Activated T-cell treated with anti-CD3 and anti-CD28 coated beads for 24 hours (primary cell): ENCODE results near the gene CCDC81.

ENCODE experiments used
- DNase-seq: peaks from one replicate; pipeline ENCODE4 v3.0.0-alpha.2; 2020; ENCODE audit warnings: low read depth

Gene CCDC81

GRCh38 chr11:86440843-86441242 is 66.2 kb downstream of the CCDC81 start:
- DNase-seq = no peak

- DNase-seq = peak; percentile 21
Observed at GRCh38 chr11:86442420-86442819, 67.7 kb downstream of the CCDC81 start.

GRCh38 chr11:86442827-86443226 is 68.1 kb downstream of the CCDC81 start:
- DNase-seq = no peak

- DNase-seq = no peak
Observed at GRCh38 chr11:86443415-86443814, 68.7 kb downstream of the CCDC81 start.

GRCh38 chr11:86444981-86445380 is 70.3 kb downstream of the CCDC81 start:
- no peak for DNase-seq

- no peak for DNase-seq
Observed at GRCh38 chr11:86446163-86446923, 71.7 kb downstream of the CCDC81 start.

GRCh38 chr11:86446924-86447285 is 72.2 kb downstream of the CCDC81 start:
- no peak for DNase-seq

GRCh38 chr11:86447763-86448480 is 73.2 kb downstream of the CCDC81 start:
- no peak for DNase-seq

- no peak for DNase-seq
Observed at GRCh38 chr11:86449993-86450629, 75.4 kb downstream of the CCDC81 start.

GRCh38 chr11:86453290-86454030 is 78.8 kb downstream of the CCDC81 start:
- no peak for DNase-seq

GRCh38 chr11:86456075-86456939 is 81.6 kb downstream of the CCDC81 start:
- peak; percentile 81 for DNase-seq

- DNase-seq = no peak
Observed at GRCh38 chr11:86458294-86459001, 83.8 kb downstream of the CCDC81 start.

- DNase-seq = no peak
Observed at GRCh38 chr11:86459002-86459385, 84.3 kb downstream of the CCDC81 start.

- no peak for DNase-seq
Observed at GRCh38 chr11:86459682-86460460, 85.2 kb downstream of the CCDC81 start.

GRCh38 chr11:86460461-86461385 is 86.0 kb downstream of the CCDC81 start:
- no peak for DNase-seq

GRCh38 chr11:86461892-86462291 is 87.2 kb downstream of the CCDC81 start:
- DNase-seq = no peak

- no peak for DNase-seq
Observed at GRCh38 chr11:86463120-86463519, 88.4 kb downstream of the CCDC81 start.

- DNase-seq = no peak
Observed at GRCh38 chr11:86463955-86464354, 89.3 kb downstream of the CCDC81 start.
